ENCODE measurements around the gene APH1B.

DNA sequence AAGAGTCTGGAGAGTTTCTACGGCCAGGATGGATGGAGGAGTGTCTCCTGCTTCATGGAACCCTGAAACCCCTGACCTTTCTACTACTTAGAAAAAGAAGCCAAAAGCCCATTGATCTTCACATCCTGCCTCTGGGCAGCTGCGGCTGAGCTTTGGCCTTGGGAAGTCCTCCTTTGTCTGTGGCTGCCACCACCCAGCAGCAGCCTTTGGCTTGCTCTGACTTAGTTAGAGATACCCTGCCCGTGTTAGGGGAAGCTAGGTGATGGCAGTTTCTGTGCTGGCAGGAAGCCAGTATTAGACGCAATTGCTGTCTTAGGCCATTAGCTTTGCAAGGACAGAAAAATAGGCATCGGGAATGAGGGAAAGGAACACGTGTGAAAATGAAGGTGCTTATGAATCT is 18.8 kb downstream of the APH1B start:
- TF ChIP-seq, protein P1, sequence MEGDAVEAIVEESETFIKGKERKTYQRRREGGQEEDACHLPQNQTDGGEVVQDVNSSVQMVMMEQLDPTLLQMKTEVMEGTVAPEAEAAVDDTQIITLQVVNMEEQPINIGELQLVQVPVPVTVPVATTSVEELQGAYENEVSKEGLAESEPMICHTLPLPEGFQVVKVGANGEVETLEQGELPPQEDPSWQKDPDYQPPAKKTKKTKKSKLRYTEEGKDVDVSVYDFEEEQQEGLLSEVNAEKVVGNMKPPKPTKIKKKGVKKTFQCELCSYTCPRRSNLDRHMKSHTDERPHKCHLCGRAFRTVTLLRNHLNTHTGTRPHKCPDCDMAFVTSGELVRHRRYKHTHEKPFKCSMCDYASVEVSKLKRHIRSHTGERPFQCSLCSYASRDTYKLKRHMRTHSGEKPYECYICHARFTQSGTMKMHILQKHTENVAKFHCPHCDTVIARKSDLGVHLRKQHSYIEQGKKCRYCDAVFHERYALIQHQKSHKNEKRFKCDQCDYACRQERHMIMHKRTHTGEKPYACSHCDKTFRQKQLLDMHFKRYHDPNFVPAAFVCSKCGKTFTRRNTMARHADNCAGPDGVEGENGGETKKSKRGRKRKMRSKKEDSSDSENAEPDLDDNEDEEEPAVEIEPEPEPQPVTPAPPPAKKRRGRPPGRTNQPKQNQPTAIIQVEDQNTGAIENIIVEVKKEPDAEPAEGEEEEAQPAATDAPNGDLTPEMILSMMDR (IDR thresholded peaks at IDR 0.05; ENCODE audit: low read depth, low read length): no peak
- no peak for TF ChIP-seq EZH2phosphoT487 (IDR thresholded peaks at IDR 0.05; ENCODE audit: low read depth)

Data from OCI-LY3 (cell line).